ENCODE data around the gene TYRP1. TPM values are rescaled to one million over a fixed set of nuclear protein-coding genes. Genes with fewer than 3 reads are reported as not detected.

The TYRP1 gene
- total RNA-seq, 4 donors from 2014 or later = 27.6 to 85.6 (median 53.5) TPM

DNA sequence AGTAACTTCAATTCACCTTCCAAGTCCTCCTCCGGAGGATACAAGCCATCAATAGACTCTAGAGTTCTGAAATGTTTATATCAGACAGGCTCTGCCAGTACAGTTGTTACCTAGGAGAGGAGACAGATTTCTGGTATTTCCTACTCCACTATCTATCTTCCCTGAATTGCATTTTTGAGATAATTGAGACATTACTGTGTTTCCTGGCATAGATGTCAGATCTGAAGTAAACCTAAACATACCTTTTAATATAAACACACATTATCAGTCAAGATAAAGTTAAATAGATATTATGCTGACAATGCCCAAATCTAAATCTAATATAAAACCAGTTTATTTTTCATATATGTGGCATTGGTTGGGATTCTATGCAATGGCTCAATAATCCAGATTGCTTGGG is 8.2 kb upstream of the TYRP1 start:
- intact Hi-C loops (cut with DNase I; ENCODE audit: low total_unique reads) = no loop called here
- no peak overlapping the region for H3K4me3 ChIP-seq (ENCODE audit: low read depth, poor library complexity, severe bottlenecking)
- TF ChIP-seq POLR2A (IDR thresholded peaks at IDR 0.05) = no peak
- TF ChIP-seq, protein P1, sequence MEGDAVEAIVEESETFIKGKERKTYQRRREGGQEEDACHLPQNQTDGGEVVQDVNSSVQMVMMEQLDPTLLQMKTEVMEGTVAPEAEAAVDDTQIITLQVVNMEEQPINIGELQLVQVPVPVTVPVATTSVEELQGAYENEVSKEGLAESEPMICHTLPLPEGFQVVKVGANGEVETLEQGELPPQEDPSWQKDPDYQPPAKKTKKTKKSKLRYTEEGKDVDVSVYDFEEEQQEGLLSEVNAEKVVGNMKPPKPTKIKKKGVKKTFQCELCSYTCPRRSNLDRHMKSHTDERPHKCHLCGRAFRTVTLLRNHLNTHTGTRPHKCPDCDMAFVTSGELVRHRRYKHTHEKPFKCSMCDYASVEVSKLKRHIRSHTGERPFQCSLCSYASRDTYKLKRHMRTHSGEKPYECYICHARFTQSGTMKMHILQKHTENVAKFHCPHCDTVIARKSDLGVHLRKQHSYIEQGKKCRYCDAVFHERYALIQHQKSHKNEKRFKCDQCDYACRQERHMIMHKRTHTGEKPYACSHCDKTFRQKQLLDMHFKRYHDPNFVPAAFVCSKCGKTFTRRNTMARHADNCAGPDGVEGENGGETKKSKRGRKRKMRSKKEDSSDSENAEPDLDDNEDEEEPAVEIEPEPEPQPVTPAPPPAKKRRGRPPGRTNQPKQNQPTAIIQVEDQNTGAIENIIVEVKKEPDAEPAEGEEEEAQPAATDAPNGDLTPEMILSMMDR (IDR thresholded peaks at IDR 0.05) = no peak
- no peak for DNase-seq (ENCODE audit: low spot score in 2 of 2)
- 48 to 63% methylated on average over 1 of the region's 1 CpG for WGBS, 2 donors

- no peak for DNase-seq (ENCODE audit: low spot score in 2 of 2)
- 71 to 75% methylated on average over 1 of the region's 1 CpG for WGBS, 2 donors
- no peak overlapping the region for H3K4me3 ChIP-seq (ENCODE audit: low read depth, poor library complexity, severe bottlenecking)
- TF ChIP-seq POLR2A (IDR thresholded peaks at IDR 0.05) = no peak
- TF ChIP-seq, protein P1 (IDR thresholded peaks at IDR 0.05) = no peak
- intact Hi-C loops (cut with DNase I; ENCODE audit: low total_unique reads) = no loop called here
These were observed 4.0 kb upstream of the TYRP1 start for GRCh38 chr9:12689233-12689632.

GRCh38 chr9:12694013-12694412 is 828 bp downstream of the TYRP1 start:
- WGBS, 2 donors = 85 to 89% methylated on average over 7 to 8 of the region's 8 CpGs
- TF ChIP-seq, protein P1 (IDR thresholded peaks at IDR 0.05) = no peak
- TF ChIP-seq POLR2A (IDR thresholded peaks at IDR 0.05) = no peak
- H3K4me3 ChIP-seq (ENCODE audit: low read depth, poor library complexity, severe bottlenecking) = no peak overlapping the region
- intact Hi-C loops (cut with DNase I; ENCODE audit: low total_unique reads) = no loop called here
- DNase-seq (ENCODE audit: low spot score in 2 of 2) = no peak

DNA sequence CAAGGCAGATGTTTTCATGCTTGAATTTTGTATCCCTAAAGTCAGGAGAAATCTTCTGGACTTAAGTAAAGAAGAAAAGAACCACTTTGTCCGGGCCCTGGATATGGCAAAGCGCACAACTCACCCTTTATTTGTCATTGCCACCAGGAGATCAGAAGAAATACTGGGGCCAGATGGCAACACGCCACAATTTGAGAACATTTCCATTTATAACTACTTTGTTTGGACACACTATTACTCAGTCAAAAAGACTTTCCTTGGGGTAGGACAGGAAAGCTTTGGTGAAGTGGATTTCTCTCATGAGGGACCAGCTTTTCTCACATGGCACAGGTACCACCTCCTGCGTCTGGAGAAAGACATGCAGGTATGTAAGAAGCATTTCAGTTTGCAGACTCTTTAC is 2.3 kb downstream of the TYRP1 start:
- no peak for TF ChIP-seq POLR2A (IDR thresholded peaks at IDR 0.05)
- TF ChIP-seq, protein P1 (IDR thresholded peaks at IDR 0.05) = no peak
- no peak overlapping the region for H3K4me3 ChIP-seq (ENCODE audit: low read depth, poor library complexity, severe bottlenecking)
- intact Hi-C loops (cut with DNase I; ENCODE audit: low total_unique reads) = no loop called here
- WGBS, 2 donors = 66 to 70% methylated on average over 4 of the region's 4 CpGs
- no peak for DNase-seq (ENCODE audit: low spot score in 2 of 2)

GRCh38 chr9:12696931-12697622 is 3.9 kb downstream of the TYRP1 start:
- no peak for DNase-seq (ENCODE audit: low spot score in 2 of 2)
- no peak overlapping the region for H3K4me3 ChIP-seq (ENCODE audit: low read depth, poor library complexity, severe bottlenecking)
- intact Hi-C loops (cut with DNase I; ENCODE audit: low total_unique reads) = no loop called here
- WGBS, 2 donors = 28 to 29% methylated on average over 4 of the region's 4 CpGs
- TF ChIP-seq, protein P1 (IDR thresholded peaks at IDR 0.05) = no peak
- no peak for TF ChIP-seq POLR2A (IDR thresholded peaks at IDR 0.05)

GRCh38 chr9:12697719-12698118 is 4.5 kb downstream of the TYRP1 start:
- TF ChIP-seq POLR2A (IDR thresholded peaks at IDR 0.05) = no peak
- TF ChIP-seq, protein P1 (IDR thresholded peaks at IDR 0.05) = no peak
- WGBS, 2 donors = 7 to 15% methylated on average over 1 of the region's 1 CpG
- intact Hi-C loops (cut with DNase I; ENCODE audit: low total_unique reads) = no loop called here
- H3K4me3 ChIP-seq (ENCODE audit: low read depth, poor library complexity, severe bottlenecking) = no peak overlapping the region
- DNase-seq (ENCODE audit: low spot score in 2 of 2) = no peak

Data from lower leg skin (tissue), 4 donors.